Ramos (cell line): ENCODE results near the gene SLC17A7.
"Not testable (repeated sequence)": the region's sequence is repeated elsewhere in the genome, so short reads cannot be mapped to it uniquely, and the experiment has no call there.

Experiments used
- in situ Hi-C: fragments of 300-500 bp; cut with MboI; formaldehyde crosslinking; loops from one replicate; pipeline ENCODE4 v1.14.3; 2022; ENCODE audit warnings: low sequenced_read_pairs; ENCODE audit not compliant: unreplicated experiment

SLC17A7 gene

DNA sequence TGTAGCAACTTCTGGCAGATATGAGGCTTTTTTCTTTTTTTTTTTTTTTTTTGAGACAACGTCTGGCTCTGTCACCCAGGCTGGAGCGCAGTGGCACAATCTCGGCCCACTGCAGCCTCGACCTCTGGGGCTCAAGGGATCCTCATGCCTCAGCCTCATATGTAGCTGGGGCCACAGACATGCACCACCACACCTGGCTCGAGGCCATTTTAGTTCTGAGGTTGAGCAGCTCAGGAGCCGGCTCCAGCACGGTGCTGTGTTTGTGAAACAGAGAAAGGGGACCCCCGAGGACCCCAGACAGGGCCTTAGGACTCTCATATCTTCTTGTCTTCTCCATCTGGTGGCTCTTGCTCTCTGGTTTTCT is 29.3 kb upstream of the SLC17A7 start:
- in situ Hi-C loops, result no loop called here

DNA sequence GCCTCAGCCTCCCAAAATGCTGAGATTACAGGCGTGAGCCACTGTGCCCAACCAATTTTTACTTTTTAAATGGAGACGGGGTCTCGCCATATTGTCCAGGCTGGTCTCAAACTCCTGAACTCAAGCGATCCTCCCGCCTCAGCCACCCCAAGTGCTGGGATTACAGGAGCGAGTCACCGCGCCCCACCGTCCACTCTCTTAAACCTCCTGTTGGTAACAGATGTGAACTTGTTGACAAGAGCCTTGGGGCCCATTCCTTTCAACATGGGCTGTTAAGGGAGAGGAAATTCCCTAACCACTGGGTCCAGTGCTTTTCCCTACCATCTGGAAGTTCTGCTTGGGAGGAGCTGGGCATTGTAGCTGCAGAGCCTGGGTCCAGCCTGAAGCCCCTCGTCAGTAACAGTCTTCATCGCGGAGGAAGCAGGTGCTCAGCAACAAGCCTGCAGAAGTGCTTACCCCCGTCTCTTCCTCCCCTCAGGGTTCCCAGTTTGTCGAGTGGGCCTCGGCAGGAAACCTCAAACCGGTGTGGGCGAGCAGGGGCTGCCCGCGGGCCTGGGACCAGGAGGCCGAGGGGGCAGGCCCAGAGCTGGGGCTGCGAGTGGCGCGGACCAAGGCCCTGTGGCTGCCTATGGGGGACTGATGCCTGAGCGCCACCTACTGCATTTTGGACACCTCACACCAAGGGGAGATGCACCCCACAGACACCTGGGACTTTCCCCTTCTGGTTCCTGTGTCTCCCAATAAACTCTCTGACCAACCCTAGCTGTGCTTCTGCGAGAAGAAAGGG is 28.7 kb upstream of the SLC17A7 start:
- in situ Hi-C loops, result no loop called here

DNA sequence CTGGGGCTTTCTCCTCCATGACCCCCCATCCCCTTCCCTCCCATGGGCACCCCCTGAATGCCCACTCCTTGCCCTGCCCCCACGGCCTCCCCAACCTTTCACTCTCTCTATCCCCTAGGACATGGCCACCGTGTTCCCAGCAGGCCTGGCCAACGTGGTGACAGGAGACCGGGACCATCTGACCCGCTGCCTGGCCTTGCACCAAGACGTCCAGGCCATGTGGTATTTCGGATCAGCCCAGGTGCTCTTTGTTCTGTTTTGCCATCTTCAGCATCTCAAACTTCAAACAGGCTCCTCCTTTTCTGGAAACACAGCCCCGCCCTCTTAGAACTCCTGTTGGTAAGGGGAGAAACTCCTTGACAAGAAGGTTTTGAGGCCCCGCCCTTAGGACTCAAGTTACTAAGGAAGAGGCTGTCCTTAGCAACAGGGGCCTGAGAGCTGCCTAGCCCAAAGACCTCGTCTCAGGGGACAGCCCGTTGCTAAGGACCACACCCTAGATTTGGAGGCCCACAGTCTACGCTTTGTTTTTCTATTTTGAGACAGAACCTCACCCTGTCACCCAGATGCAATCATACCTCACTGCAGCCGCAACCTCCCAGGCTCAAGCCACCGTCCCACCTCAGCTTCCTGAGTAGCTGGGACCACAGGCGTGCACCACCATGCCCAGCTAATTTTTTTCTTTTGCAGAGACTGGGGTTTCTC is 27.6 kb upstream of the SLC17A7 start:
- in situ Hi-C loops, result no loop called here

DNA sequence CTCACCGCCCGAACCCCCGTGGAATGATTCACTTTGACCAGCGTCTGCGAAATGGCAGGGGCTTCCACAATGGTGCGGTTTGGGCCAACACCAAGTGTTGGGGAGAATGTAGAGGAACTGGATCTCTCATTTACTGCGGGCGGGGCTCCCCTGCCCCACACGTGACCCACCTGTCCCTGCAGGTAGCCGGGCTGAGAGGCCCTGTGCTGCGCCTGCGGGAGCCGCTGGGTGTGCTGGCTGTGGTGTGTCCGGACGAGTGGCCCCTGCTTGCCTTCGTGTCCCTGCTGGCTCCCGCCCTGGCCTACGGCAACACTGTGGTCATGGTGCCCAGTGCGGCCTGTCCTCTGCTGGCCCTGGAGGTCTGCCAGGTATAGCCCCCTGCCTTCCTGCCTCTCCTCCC is 26.9 kb upstream of the SLC17A7 start:
- in situ Hi-C loops, result no loop called here

DNA sequence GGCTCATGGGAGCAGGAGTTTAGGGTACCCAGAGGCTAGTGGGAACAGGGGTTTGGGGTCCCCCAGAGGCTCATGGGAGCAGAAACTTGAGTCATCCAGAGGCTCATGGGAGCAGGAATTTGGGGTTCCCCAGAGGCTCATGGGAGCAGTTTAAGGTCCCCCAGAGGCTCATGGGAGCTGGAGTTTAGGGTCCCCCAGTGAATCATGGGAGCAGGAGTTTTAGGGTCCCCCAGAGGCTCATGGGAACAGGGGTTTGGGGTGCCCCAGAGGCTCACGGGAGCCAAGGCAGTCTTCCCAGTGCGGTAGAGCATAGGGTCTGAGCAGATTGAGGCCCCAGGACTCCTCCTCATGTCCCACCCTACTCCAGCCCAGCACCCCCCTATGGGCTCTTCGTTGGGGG is 24.0 kb upstream of the SLC17A7 start:
- in situ Hi-C loops, result no loop called here

DNA sequence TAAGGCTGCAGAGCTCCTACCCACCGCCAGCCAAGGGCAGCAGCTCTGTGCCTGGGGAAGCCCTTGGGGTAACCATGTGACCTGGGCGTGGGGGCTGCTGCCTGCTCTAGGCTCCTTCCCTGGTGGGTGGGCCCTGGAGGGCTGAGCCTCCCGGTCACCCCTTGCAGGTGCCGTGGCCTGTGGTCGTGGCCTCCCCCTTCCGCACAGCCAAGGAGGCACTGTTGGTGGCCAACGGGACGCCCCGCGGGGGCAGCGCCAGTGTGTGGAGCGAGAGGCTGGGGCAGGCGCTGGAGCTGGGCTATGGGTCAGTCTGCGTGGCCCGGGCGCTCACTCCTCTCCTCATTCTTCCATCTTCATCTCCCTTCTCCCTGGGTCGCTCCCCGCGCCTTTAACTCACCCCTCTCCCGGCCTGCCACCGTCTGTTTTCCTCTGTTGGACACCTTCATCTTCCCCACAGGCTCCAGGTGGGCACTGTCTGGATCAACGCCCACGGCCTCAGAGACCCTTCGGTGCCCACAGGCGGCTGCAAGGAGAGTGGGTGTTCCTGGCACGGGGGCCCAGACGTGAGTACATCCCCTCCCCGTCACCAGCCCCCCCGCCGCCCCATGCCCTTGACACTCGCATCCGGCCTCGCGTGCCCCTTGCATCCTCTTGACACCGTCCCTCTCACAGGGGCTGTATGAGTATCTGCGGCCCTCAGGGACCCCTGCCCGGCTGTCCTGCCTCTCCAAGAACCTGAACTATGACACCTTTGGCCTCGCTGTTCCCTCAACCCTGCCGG is 22.8 kb upstream of the SLC17A7 start:
- in situ Hi-C loops, result no loop called here

DNA sequence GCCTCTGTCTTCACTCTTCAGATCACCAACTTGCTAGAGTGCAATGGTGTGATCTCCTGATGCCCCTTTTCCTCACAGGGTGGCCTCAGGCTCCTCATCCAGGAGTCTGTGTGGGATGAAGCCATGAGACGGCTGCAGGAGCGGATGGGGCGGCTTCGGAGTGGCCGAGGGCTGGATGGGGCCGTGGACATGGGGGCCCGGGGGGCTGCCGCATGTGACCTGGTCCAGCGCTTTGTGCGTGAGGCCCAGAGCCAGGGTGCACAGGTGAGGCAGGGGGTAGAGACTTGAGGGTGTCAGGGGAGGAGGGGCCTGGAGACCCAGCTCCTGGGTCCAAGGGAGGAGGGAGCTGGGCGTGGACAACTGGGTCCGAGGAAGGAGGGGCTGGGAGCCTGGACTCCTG is 21.2 kb upstream of the SLC17A7 start:
- in situ Hi-C loops, result no loop called here

DNA sequence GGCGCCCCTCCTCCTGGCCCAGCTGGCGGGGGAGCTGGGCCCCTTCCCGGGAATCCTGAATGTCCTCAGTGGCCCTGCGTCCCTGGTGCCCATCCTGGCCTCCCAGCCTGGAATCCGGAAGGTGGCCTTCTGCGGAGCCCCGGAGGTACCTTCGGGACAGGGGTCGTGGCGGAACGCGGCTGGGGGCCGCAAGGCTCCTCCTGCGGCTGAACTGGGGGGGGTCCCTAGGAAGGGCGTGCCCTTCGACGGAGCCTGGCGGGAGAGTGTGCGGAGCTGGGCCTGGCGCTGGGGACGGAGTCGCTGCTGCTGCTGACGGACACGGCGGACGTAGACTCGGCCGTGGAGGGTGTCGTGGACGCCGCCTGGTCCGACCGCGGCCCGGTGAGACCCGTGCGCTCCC is 20.3 kb upstream of the SLC17A7 start:
- in situ Hi-C loops, result no loop called here

DNA sequence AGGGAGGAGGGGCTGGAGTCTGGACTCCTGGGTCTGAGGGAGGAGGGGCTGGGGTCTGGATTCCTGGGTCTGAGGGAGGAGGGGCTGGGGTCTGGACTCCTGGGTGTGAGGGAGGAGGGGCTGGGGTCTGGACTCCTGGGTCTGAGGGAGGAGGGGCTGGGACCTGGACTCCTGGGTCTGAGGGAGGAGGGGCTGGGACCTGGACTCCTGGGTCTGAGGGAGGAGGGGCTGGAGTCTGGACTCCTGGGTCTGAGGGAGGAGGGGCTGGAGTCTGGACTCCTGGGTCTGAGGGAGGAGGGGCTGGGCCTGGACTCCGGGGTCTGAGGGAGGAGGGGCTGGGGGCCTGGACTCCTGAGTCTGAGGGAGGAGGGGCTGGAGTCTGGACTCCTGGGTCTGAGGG is 19.8 kb upstream of the SLC17A7 start:
- in situ Hi-C loops, result not testable (repeated sequence)

DNA sequence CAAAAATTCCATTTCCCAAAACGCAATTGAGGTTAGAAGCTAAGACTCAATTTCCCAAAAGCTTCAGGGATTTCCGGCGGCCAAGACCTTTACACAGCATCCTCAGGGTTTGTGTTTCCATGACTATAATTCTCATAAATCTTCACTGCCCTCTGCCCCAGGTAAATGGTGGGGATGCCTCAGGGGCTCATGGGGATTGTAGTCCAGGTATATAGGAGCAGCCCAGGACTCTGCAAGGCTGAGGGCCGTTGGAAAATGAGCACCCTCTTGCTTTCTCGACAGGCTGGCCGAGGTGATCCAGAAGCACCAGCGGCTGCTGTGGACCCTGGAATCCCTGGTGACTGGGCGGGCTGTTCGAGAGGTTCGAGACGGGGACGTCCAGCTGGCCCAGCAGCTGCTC is 18.1 kb upstream of the SLC17A7 start:
- in situ Hi-C loops, result no loop called here

DNA sequence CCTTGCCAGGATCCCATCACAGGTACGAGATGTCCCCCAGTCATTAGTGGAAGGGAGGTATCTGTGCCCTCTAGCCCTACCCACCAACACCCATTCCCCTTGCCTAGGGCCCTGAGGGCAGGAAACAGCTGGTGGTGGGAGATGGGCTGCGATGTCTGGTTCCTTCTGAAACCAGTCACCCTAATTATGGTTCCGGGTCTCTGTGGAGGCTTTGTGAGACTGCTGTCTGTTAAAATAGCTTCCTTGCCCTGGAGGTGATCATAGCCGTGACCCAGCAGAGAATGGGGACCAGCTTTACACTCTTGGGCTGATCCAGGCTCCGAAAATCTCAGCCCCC is 17.2 kb upstream of the SLC17A7 start:
- in situ Hi-C loops, result no loop called here

DNA sequence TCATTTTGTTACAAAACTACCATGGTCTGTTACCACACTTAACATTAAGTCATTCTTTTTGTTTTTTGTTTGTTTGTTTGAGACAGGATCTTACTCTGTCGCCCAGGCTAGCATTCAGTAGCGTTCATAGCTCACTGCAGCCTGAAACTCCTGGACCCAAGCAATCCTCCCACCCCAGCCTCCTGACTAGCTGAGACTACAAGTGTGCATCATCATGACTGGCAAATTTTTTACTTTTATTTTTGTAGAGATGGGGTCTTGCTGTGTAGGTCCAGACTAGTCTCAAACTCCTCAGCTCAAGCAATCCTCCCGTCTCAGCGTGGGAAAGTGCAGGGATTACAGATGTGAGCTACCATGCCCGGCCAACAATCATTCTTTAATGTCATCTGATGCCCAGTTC is 15.0 kb upstream of the SLC17A7 start:
- in situ Hi-C loops, result no loop called here

DNA sequence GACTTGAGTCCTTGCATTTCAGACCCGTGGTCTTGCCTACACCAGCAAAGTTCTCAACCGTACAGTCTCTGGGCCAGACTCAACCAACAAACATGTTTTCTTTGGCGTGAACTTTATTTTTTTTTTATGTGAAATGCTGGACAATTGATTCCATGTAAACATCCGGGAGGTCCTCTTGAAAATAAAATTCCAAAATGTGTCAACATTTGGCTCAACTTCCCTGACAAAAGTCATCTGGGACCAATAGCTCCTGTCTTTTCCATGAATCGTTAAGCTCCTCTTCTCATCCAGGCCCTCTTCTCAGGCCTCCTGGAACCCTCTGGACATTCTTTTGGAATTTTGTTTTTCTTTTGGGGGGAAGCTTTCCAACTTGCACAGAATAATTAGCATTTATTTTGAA is 14.4 kb upstream of the SLC17A7 start:
- in situ Hi-C loops, result no loop called here

DNA sequence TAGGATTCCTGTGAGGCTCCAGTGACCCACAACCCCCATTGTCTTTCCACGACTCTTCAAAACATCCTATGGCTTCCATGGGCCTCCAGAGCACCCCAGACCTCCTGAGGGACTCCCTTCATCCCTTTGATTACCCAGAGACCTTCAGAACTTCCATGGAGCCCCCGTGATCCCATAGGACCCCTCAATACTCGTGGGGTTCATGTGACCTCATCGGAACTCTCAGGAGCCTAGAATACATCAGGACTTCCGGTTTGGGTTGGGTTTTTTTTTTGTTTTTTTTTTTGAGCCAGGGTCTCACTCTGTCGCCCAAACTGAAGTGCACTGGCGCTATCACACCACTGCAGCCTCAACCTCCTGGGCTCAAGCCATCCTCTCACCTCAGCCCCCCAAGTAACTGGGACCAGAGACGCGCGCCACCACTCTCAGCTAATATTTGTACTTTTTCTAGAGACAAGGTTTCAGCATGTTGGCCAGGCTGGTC is 12.5 kb upstream of the SLC17A7 start:
- in situ Hi-C loops, result no loop called here

DNA sequence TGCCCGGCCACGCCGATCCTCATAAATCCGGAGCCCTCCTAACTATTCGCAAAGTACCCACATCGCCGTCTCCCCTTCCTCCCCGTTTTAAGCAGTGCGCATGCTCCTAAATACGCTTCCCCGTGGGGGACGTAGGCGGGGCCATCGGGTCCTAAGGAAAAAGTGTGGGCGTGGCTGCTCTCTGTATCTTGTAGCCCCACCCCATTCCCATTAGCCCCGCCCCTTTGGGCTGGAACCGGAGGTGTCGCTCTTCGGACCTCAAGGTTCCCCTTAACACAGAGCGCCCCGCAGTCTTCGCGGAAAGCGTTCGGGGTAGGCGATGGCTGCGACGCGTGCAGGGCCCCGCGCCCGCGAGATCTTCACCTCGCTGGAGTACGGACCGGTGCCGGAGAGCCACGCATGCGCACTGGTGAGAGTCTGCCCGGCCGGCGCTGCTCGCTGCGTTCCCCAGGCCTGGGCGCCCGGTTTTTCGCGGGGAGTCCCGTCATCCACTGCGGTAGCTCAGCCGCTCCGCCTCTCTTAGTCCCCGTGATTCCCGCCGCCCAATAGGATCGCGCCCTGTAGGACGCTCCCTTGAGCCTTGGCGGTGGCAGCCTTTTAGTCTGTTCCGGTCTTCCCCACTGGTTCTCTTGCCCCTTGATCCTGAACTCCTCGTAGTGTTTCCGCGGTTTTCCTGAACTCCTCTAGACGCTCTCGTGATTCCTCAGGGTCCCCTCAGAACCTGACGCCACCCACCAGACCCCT is 11.9 kb upstream of the SLC17A7 start, which contains the start of gene ALDH16A1:
TSS of gene ALDH16A1 (plus strand) at position 213 of the 744 bp plus-strand sequence. CDS start at position 320, 107 bp downstream.
- in situ Hi-C loops, result no loop called here

DNA sequence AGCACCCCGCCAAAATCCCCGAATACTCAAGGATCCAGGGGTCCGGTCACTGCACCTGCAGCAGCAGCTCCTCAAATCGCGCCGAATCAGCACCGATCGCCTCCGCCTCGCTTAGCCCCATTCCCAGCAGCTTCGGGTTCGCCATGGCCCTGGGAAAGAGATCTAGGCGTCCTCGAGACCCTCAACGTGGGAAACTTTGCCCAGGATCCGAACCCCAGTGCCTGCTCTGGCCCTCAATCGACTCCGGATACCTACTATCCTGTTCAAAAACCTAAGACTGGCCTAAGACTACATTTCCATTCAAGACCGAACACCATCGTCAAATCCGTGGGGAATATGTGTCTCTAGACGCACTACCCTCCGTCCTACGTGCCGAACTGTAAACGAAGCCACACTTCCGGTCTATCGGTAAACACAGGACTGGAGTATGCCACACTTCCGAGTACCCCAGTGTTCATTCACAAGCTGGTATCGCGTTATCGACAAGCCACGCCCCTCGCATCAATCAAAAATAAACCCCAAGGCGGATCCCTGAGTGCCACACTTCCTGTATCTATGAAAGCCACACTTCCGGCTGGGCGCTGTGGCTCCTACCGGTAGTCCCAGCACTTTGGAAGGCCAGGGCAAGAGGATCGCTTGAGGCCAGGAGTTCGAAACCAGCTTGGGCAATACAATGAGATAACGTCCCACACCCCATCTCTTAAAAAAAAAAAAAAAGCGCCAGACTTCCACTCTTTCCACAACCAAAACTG is 10.3 kb upstream of the SLC17A7 start, which contains the start of gene PIH1D1:
TSS of gene PIH1D1 (minus strand) at position 385 of the 752 bp plus-strand sequence. CDS start at position 145, 240 bp downstream.
- in situ Hi-C loops, result no loop called here

DNA sequence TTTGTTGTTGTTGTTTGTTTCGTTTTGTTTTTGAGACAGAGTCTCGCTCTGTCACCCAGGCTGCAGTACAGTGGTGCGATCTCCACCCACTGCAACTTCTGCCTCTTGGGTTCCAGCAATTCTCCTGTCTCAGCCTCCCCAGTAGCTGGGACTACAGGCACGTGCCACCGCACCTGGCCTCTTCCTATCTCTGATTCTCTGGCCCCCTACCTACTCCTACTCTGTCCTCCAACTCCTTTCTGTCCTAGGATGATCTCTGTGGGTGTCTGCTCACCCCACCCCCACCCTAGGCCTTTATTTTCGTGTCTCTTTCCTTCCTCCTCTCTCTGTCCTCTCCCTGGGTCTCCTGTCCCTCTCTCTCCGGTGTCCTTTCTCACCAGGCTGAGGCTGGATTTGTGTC is 9.1 kb upstream of the SLC17A7 start:
- in situ Hi-C loops, result no loop called here

DNA sequence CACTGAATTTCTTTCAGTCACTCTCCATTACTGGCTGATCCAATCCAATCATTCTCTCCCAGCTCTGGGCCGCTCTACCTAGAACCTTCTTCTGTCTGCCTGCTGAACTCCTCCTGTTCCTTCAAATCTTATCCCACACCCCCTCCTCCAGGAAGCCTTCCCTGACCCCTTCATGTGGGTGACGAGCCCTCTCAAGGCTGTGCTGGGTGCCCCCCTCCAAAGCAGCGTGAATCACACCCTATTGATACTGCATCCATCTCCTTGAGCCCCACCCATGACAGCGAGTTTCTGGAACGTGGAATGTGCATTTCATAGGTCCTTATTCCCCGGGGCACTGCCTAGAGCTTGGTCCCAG is 7.1 kb upstream of the SLC17A7 start:
- in situ Hi-C loops, result no loop called here
